GM23338 (cell line): ENCODE measurements around the gene IDI1. TPM values are rescaled to one million over a fixed set of nuclear protein-coding genes. Genes with fewer than 3 reads are reported as not detected.

Experiments used
- ATAC-seq: fragments of 200-7000 bp; cut with Tn5 transposase; 3 replicates; pipeline ENCODE4 v1.9.1; 2020
- DNase-seq: peaks from one replicate; pipeline ENCODE4 v3.0.0-alpha.2; 2015; ENCODE audit warnings: low spot score
- H2AFZ ChIP-seq: fragments of 200-600 bp; sonication (generic); 2 replicates; pipeline ENCODE4 v1.8.0; 2016; ENCODE audit warnings: antibody characterized with exemption, mild to moderate bottlenecking, moderate library complexity
- H3F3A ChIP-seq: fragments of 200-600 bp; sonication (generic); replicated peaks from 2 replicates; pipeline ENCODE4 v1.8.0; 2017; ENCODE audit warnings: antibody characterized with exemption, mixed run types, low read depth
- H3K27ac ChIP-seq: fragments of 200-600 bp; sonication (generic); 2 replicates; pipeline ENCODE4 v1.6.1; 2016; ENCODE audit warnings: low read depth
- H3K27me3 ChIP-seq: fragments of 200-600 bp; sonication (generic); 2 replicates; pipeline ENCODE4 v1.8.0; 2016; ENCODE audit warnings: mild to moderate bottlenecking, mixed run types, moderate library complexity; ENCODE audit not compliant: insufficient read depth
- H3K36me3 ChIP-seq: fragments of 200-600 bp; sonication (generic); 2 replicates; pipeline ENCODE4 v1.8.0; 2016; ENCODE audit warnings: mild to moderate bottlenecking; ENCODE audit not compliant: insufficient read depth
- H3K4me1 ChIP-seq: fragments of 200-600 bp; sonication (generic); 2 replicates; pipeline ENCODE4 v1.8.0; 2016; ENCODE audit warnings: mild to moderate bottlenecking, moderate library complexity; ENCODE audit not compliant: insufficient read depth
- H3K4me2 ChIP-seq: fragments of 200-600 bp; sonication (generic); 2 replicates; pipeline ENCODE4 v1.7.1; 2017; ENCODE audit warnings: mixed run types
- H3K4me3 ChIP-seq: fragments of 200-600 bp; sonication (generic); 2 replicates; pipeline ENCODE4 v1.6.1; 2016; ENCODE audit warnings: mixed run types
- H3K79me2 ChIP-seq: fragments of 200-600 bp; sonication (generic); replicated peaks from 2 replicates; pipeline ENCODE4 v1.8.0; 2017; ENCODE audit warnings: mild to moderate bottlenecking; ENCODE audit not compliant: insufficient read depth
- H3K9me2 ChIP-seq: fragments of 200-600 bp; sonication (generic); 2 replicates; pipeline ENCODE4 v1.8.0; 2017; ENCODE audit not compliant: insufficient read depth
- H4K20me1 ChIP-seq: fragments of 200-600 bp; sonication (generic); replicated peaks from 2 replicates; pipeline ENCODE4 v1.8.0; 2017; ENCODE audit warnings: mild to moderate bottlenecking; ENCODE audit not compliant: insufficient read depth
- H3K27ac Mint-ChIP-seq: 2 replicates; pipeline ENCODE4 v1.8.0; 2020; ENCODE audit warnings: inconsistent platforms, mild to moderate bottlenecking, moderate library complexity, mixed read lengths
- H3K27me3 Mint-ChIP-seq: 3 replicates; pipeline ENCODE4 v1.8.0; 2022; ENCODE audit warnings: low read depth, mild to moderate bottlenecking, moderate library complexity, mixed read lengths, inconsistent platforms; ENCODE audit not compliant: insufficient read depth, poor library complexity
- H3K36me3 Mint-ChIP-seq: 3 replicates; pipeline ENCODE4 v1.8.0; 2021; ENCODE audit warnings: low read depth, mild to moderate bottlenecking, inconsistent platforms, moderate library complexity, mixed read lengths
- H3K4me1 Mint-ChIP-seq: 3 replicates; pipeline ENCODE4 v1.8.0; 2020; ENCODE audit warnings: mild to moderate bottlenecking, inconsistent platforms, mixed read lengths
- H3K4me3 Mint-ChIP-seq: 3 replicates; pipeline ENCODE4 v1.8.0; 2021; ENCODE audit warnings: moderate library complexity, mild to moderate bottlenecking, inconsistent platforms, mixed read lengths
- H3K9me3 Mint-ChIP-seq: 3 replicates; pipeline ENCODE4 v1.8.0; 2020; ENCODE audit warnings: moderate library complexity, mild to moderate bottlenecking, inconsistent platforms, mixed read lengths
- CREB1 ChIP-seq: fragments of 250-450 bp; sonication (Bioruptor Pico); IDR thresholded peaks from 2 replicates; pipeline ENCODE4 v1.5.0; 2020; ENCODE audit warnings: low read depth, mild to moderate bottlenecking, moderate library complexity
- ETS1 ChIP-seq: IDR thresholded peaks from 2 replicates; pipeline ENCODE4 v1.6.1; 2016; ENCODE audit warnings: antibody characterized with exemption
- EZH2 ChIP-seq: fragments of 200-600 bp; sonication (generic); IDR thresholded peaks from one replicate; pipeline ENCODE4 v1.8.0; 2017; ENCODE audit warnings: antibody characterized with exemption, mild to moderate bottlenecking, low read depth; ENCODE audit not compliant: unreplicated experiment
- EZH2phosphoT487 ChIP-seq: fragments of 200-600 bp; sonication (generic); IDR thresholded peaks from one replicate; pipeline ENCODE4 v1.8.1; 2018; ENCODE audit warnings: antibody characterized with exemption; ENCODE audit not compliant: unreplicated experiment
- JUNB ChIP-seq: IDR thresholded peaks from one replicate; pipeline ENCODE4 v1.6.1; 2016; ENCODE audit warnings: antibody characterized with exemption; ENCODE audit not compliant: unreplicated experiment
- POLR2AphosphoS5 ChIP-seq: IDR thresholded peaks from 2 replicates; pipeline ENCODE4 v1.6.1; 2016; ENCODE audit warnings: antibody characterized with exemption, low read depth
- REST ChIP-seq: IDR thresholded peaks from one replicate; pipeline ENCODE4 v1.6.1; 2018; ENCODE audit warnings: antibody characterized with exemption; ENCODE audit not compliant: unreplicated experiment
- STAT1 ChIP-seq: IDR thresholded peaks from one replicate; pipeline ENCODE4 v1.6.1; 2016; ENCODE audit warnings: antibody characterized with exemption; ENCODE audit not compliant: unreplicated experiment
- ZNF114 ChIP-seq: fragments of 250-450 bp; sonication (Bioruptor Pico); IDR thresholded peaks from 2 replicates; pipeline ENCODE4 v1.5.0; 2020; ENCODE audit warnings: mild to moderate bottlenecking, moderate library complexity
- ZNF331 ChIP-seq: fragments of 250-450 bp; sonication (Bioruptor Pico); IDR thresholded peaks from 2 replicates; pipeline ENCODE4 v1.5.0; 2020; ENCODE audit warnings: low read depth, mild to moderate bottlenecking, moderate library complexity
- ZNF462 ChIP-seq: fragments of 250-450 bp; sonication (Bioruptor Pico); IDR thresholded peaks from 2 replicates; pipeline ENCODE4 v1.5.0; 2020; ENCODE audit warnings: mild to moderate bottlenecking, moderate library complexity
- polyA plus RNA-seq: library from polyadenylated mRNA; unstranded; fragments of >200 nt; fragmentation: Nextera tagmentation; extraction: Ambion mirVana; gene quantifications from 2 replicates; pipeline ENCODE4 v1.2.1, GENCODE V29; 2016
- total RNA-seq: library from RNA; depleted of rRNA; stranded (reverse); fragments of >200 nt; shearing (Covaris generic); gene quantifications from 2 replicates; pipeline ENCODE4 v1.2.3, GENCODE V29; 2014
- TF ChIP-seq, protein P1 (sequence below), 2 experiments: fragments of 200-600 bp in 1 of 2; sonication (generic) in 1 of 2; conservative IDR thresholded peaks; 2 replicates each; pipeline versions ENCODE4 v1.5.1 to v1.6.1; 2016 to 2017; ENCODE audit warnings: antibody characterized with exemption in 2 of 2, low read depth in 2 of 2, mild to moderate bottlenecking in 2 of 2, moderate library complexity in 1 of 2

The IDI1 gene
- total and polyA plus RNA-seq, 2 experiments from 2014 or later, result 119 to 154 TPM

DNA sequence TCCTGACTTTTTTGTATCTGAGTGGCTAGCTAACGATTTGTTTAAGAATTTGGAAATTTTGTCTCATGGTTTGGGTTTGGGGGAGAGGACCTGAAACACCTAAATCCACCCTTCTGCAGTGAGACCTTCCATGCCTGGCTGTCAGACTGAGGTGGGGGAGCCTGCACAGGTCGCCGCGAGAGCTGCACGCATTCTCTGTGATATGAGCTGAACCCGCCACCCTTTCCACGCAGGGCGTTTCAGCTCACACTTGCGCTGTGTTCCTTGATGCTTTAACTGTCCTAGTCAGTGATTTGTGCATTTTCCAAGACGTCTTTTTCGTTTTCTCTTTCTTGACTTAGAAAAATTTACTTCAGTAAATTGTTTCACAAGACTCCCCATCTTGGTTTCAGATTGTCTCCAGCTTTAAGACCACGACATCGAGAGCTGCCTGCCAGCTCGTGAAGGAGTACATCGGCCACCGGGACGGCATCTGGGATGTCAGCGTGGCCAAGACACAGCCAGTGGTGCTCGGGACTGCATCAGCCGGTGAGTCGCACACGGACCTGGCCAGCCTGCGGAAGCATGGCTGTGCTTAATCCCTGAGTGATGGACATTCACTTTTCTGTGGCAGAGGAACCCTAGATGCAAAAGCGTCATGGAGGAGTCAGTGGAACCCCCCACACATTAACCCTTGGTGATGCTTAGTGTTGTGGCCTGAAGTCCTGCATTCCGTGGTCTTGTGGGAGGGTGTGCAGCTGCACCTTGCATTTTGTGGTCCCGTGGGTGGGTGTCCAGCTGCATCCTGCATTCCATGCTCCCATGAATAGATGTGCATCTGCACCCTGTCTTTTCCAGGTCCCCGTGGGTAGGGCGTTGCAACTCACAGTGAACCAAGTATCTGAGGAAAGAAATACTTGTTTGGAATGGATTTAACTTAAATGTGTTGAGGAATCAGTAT is 35.4 kb upstream of the IDI1 start:
- no peaks in the 10 kb centered on the region for H3K27me3 ChIP-seq
- ATAC-seq (no peak), DNase-seq (no peak)
- Mint-ChIP-seq H3K27me3 (peaks cover 10% of the 10 kb centered on the region), H3K36me3 (peaks cover 40% of the 10 kb centered on the region), H3K4me1 (no peaks in the 10 kb centered on the region), H3K9me3 (no peaks in the 10 kb centered on the region), H3K4me3 (no peak overlapping the region), H3K27ac (no peak overlapping the region)
- H4K20me1 ChIP-seq, result peaks cover 14% of the 10 kb centered on the region; the same call in 1 of the 2 replicates
- H3K79me2 ChIP-seq, result no peaks in the 10 kb centered on the region
- no peaks in the 10 kb centered on the region for H3K9me2 ChIP-seq
- H3K4me3 ChIP-seq, result no peak overlapping the region
- no peak overlapping the region for H3K27ac ChIP-seq
- H2AFZ ChIP-seq, result no peak overlapping the region
- H3K4me2 ChIP-seq, result no peak overlapping the region
- TF ChIP-seq ETS1, result no peak
- TF ChIP-seq, protein P1, sequence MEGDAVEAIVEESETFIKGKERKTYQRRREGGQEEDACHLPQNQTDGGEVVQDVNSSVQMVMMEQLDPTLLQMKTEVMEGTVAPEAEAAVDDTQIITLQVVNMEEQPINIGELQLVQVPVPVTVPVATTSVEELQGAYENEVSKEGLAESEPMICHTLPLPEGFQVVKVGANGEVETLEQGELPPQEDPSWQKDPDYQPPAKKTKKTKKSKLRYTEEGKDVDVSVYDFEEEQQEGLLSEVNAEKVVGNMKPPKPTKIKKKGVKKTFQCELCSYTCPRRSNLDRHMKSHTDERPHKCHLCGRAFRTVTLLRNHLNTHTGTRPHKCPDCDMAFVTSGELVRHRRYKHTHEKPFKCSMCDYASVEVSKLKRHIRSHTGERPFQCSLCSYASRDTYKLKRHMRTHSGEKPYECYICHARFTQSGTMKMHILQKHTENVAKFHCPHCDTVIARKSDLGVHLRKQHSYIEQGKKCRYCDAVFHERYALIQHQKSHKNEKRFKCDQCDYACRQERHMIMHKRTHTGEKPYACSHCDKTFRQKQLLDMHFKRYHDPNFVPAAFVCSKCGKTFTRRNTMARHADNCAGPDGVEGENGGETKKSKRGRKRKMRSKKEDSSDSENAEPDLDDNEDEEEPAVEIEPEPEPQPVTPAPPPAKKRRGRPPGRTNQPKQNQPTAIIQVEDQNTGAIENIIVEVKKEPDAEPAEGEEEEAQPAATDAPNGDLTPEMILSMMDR (conservative IDR thresholded peaks at IDR 0.05; ENCODE audit: low read depth in 2 of 2), result no peak
- no peak for TF ChIP-seq EZH2
- TF ChIP-seq REST, result no peak
- TF ChIP-seq CREB1 (CRISPR knock-in tag), result no peak
- no peak for TF ChIP-seq STAT1
- no peak for TF ChIP-seq ZNF462 (CRISPR knock-in tag)
- no peak for TF ChIP-seq JUNB
- no peak for TF ChIP-seq POLR2AphosphoS5
- no peak for TF ChIP-seq EZH2phosphoT487
- TF ChIP-seq ZNF114 (CRISPR knock-in tag), result no peak
- TF ChIP-seq ZNF331 (CRISPR knock-in tag), result no peak
- no peaks in the 10 kb centered on the region for H3F3A ChIP-seq
- no peaks in the 10 kb centered on the region for H3K4me1 ChIP-seq
- H3K36me3 ChIP-seq, result peaks cover 23% of the 10 kb centered on the region
